Breast epithelium (tissue), 3 donors: ENCODE measurements around the gene GRIK4.

ENCODE experiments used
- POLR2A ChIP-seq: fragments of 450-650 bp; IDR thresholded peaks from one replicate; pipeline ENCODE4 v1.6.1; 2016; ENCODE audit warnings: antibody characterized with exemption, mild to moderate bottlenecking, moderate library complexity
- TF ChIP-seq, protein P1 (sequence below), 3 donors: fragments of 450-650 bp; IDR thresholded peaks; one replicate each; pipeline ENCODE4 v1.5.1; 2016 to 2017; ENCODE audit warnings: antibody characterized with exemption in 3 of 3, mild to moderate bottlenecking in 3 of 3, moderate library complexity in 3 of 3

- TF ChIP-seq, protein P1, sequence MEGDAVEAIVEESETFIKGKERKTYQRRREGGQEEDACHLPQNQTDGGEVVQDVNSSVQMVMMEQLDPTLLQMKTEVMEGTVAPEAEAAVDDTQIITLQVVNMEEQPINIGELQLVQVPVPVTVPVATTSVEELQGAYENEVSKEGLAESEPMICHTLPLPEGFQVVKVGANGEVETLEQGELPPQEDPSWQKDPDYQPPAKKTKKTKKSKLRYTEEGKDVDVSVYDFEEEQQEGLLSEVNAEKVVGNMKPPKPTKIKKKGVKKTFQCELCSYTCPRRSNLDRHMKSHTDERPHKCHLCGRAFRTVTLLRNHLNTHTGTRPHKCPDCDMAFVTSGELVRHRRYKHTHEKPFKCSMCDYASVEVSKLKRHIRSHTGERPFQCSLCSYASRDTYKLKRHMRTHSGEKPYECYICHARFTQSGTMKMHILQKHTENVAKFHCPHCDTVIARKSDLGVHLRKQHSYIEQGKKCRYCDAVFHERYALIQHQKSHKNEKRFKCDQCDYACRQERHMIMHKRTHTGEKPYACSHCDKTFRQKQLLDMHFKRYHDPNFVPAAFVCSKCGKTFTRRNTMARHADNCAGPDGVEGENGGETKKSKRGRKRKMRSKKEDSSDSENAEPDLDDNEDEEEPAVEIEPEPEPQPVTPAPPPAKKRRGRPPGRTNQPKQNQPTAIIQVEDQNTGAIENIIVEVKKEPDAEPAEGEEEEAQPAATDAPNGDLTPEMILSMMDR (IDR thresholded peaks at IDR 0.05): no peak
- no peak for TF ChIP-seq POLR2A
Observed at GRCh38 chr11:120988603-120989002, 477.1 kb downstream of the GRIK4 start.
